ENCODE data around the gene IQCK.

- TF ChIP-seq JUN (IDR thresholded peaks at IDR 0.05; ENCODE audit: borderline replicate concordance, insufficient read depth, insufficient read length, low read depth) (no peak), EZH2 (IDR thresholded peaks at IDR 0.05; ENCODE audit: borderline replicate concordance, low read depth, low read length, severe bottlenecking) (no peak), CTCF (IDR thresholded peaks at IDR 0.05; ENCODE audit: extremely low read depth in 1 of 2, insufficient read depth in 1 of 2, low read depth in 1 of 2, low read length in 2 of 2) (no peak), POLR2AphosphoS5 (IDR thresholded peaks at IDR 0.05; ENCODE audit: insufficient read depth, low read depth, low read length) (no peak), POLR2A (IDR thresholded peaks at IDR 0.05; ENCODE audit: low read depth, low read length) (no peak), GATA2 (IDR thresholded peaks at IDR 0.05; ENCODE audit: insufficient read depth, insufficient read length, low read depth, low read length) (peak; percentile 16), MYC (IDR thresholded peaks at IDR 0.05; ENCODE audit: low read depth, low read length) (no peak)
These were observed 93.0 kb downstream of the IQCK start for GRCh38 chr16:19810817-19811731.

Measured in endothelial cell of umbilical vein (primary cell).